Measurements from ENCODE around the gene NFILZ.

DNA sequence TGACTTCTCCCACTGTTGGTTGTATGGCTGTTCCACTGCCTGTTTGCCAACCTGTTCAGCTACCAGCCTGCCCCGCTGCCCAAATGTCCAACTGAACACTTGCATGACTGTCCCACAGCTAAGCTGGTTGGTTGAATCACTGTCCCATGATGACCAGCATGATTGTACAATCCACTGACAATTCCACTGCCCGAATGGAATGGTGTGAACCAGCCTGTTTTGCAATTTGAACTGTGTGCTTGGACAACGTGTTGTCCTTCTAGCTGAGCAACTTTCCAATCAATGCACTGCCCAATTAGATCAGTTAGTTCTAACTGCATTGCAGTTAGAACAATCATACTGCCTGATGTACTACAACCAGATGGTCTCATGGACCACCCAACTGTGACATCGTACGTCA is 28.6 kb upstream of the NFILZ start:
- TF ChIP-seq, protein P1, sequence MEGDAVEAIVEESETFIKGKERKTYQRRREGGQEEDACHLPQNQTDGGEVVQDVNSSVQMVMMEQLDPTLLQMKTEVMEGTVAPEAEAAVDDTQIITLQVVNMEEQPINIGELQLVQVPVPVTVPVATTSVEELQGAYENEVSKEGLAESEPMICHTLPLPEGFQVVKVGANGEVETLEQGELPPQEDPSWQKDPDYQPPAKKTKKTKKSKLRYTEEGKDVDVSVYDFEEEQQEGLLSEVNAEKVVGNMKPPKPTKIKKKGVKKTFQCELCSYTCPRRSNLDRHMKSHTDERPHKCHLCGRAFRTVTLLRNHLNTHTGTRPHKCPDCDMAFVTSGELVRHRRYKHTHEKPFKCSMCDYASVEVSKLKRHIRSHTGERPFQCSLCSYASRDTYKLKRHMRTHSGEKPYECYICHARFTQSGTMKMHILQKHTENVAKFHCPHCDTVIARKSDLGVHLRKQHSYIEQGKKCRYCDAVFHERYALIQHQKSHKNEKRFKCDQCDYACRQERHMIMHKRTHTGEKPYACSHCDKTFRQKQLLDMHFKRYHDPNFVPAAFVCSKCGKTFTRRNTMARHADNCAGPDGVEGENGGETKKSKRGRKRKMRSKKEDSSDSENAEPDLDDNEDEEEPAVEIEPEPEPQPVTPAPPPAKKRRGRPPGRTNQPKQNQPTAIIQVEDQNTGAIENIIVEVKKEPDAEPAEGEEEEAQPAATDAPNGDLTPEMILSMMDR (IDR thresholded peaks at IDR 0.05): no peak
- no peak for TF ChIP-seq EZH2phosphoT487 (IDR thresholded peaks at IDR 0.05)

All from neural progenitor cell (in vitro differentiated cells).